Cerebellar nuclear complex (tissue), 1 donor: Measurements from ENCODE around the gene TTC28.

Experiments
- DNase-seq, 2 experiments: peaks; one replicate each; lab custom pipeline; 2025; lab: John Stamatoyannopoulos, UW

TTC28 gene

GRCh38 chr22:28051091-28051786 is 628.4 kb downstream of the TTC28 start:
- no peak for DNase-seq

- no peak for DNase-seq
These were observed 631.1 kb downstream of the TTC28 start for GRCh38 chr22:28048529-28048928.

- DNase-seq: no peak
These were observed 631.9 kb downstream of the TTC28 start for GRCh38 chr22:28047740-28048139.

GRCh38 chr22:28046100-28046499 is 633.5 kb downstream of the TTC28 start:
- no peak for DNase-seq

GRCh38 chr22:28044546-28045173 is 635.0 kb downstream of the TTC28 start:
- DNase-seq: no peak

- DNase-seq: no peak
These were observed 636.4 kb downstream of the TTC28 start for GRCh38 chr22:28043266-28043665.

GRCh38 chr22:28034760-28035401 is 644.8 kb downstream of the TTC28 start:
- no peak for DNase-seq

GRCh38 chr22:28034145-28034759 is 645.4 kb downstream of the TTC28 start:
- DNase-seq: no peak

- no peak for DNase-seq
These were observed 646.8 kb downstream of the TTC28 start for GRCh38 chr22:28032861-28033260.

- DNase-seq: no peak
These were observed 648.2 kb downstream of the TTC28 start for GRCh38 chr22:28031383-28031922.

- no peak for DNase-seq
These were observed 649.2 kb downstream of the TTC28 start for GRCh38 chr22:28030473-28030872.

GRCh38 chr22:28029956-28030355 is 649.7 kb downstream of the TTC28 start:
- DNase-seq: no peak

- DNase-seq: no peak
These were observed 650.3 kb downstream of the TTC28 start for GRCh38 chr22:28029201-28029948.

GRCh38 chr22:28027453-28028448 is 651.9 kb downstream of the TTC28 start:
- no peak for DNase-seq

- no peak for DNase-seq
These were observed 653.6 kb downstream of the TTC28 start for GRCh38 chr22:28025866-28026575.

- no peak for DNase-seq
These were observed 654.3 kb downstream of the TTC28 start for GRCh38 chr22:28025333-28025732.

- no peak for DNase-seq
These were observed 655.2 kb downstream of the TTC28 start for GRCh38 chr22:28024422-28024888.

GRCh38 chr22:28023774-28024173 is 655.9 kb downstream of the TTC28 start:
- DNase-seq: no peak

- DNase-seq: no peak
These were observed 656.6 kb downstream of the TTC28 start for GRCh38 chr22:28023036-28023435.
